ENCODE results near the gene ZNF248. TPM values are rescaled to one million over a fixed set of nuclear protein-coding genes. Genes with fewer than 3 reads are reported as not detected.

ZNF248 gene
- total RNA-seq, 1 experiment from 2014 or later, result 115 TPM

DNA sequence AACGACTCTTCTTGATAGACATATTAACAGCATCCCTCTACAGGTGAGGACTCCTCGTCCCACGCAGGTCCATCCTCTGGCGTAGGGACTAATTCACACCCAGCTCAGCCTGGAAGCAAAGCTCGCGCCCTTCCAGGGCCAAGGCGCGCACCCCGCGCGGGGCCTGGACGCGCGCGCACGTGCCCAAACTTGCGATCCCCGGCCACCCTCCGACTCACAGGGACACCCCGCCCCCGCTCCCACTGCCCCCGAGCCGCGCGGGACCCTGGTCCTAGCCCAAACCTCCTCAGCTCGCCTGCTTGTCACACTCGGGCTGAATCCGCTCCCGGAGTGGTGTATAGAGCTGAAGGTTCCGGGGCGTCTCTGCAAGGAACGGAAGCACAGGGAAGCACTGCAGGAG is 76.9 kb downstream of the ZNF248 start:
- Histone ChIP-seq H3K27me3 (ENCODE audit: low read length) (no peaks in the 10 kb centered on the region), H3K79me2 (ENCODE audit: low read length) (no peaks in the 10 kb centered on the region), H3K9ac (ENCODE audit: low read length) (no peak overlapping the region), H3K36me3 (ENCODE audit: low read depth, low read length) (peaks cover 7% of the 10 kb centered on the region; the same call in 1 of the 2 replicates), H2AFZ (ENCODE audit: low read length) (no peak overlapping the region), H3F3A (ENCODE audit: low read length, unreplicated experiment) (no peaks in the 10 kb centered on the region), H3K4me2 (ENCODE audit: low read length) (no peak overlapping the region), H3K9me2 (replicated peaks; ENCODE audit: low read length) (no peaks in the 10 kb centered on the region), H4K20me1 (ENCODE audit: low read length) (no peaks in the 10 kb centered on the region), H3K4me3 (ENCODE audit: low read length) (no peak overlapping the region), H3K9me3 (ENCODE audit: low read length) (peaks cover 12% of the 10 kb centered on the region; the same call in 1 of the 2 replicates), H3K27ac (ENCODE audit: low read length) (no peak overlapping the region), H3K4me1 (ENCODE audit: insufficient read depth, low read length) (no peaks in the 10 kb centered on the region)
- no peak for ATAC-seq
- CTCF ChIA-PET, result no interaction called here
- DNase-seq, result no peak
- intact Hi-C loops (cut with micrococcal nuclease), result no loop called here
- no TSS peak for BruUV-seq (replicated peaks)
- no peak for TF ChIP-seq CTCF (conservative IDR thresholded peaks at IDR 0.05; ENCODE audit: low read depth, low read length)
- no peak for TF ChIP-seq EZH2phosphoT487 (IDR thresholded peaks at IDR 0.05; ENCODE audit: borderline replicate concordance, low read length)
- TF ChIP-seq EZH2 (IDR thresholded peaks at IDR 0.05; ENCODE audit: low read length, unreplicated experiment), result no peak
- POLR2A ChIA-PET (ENCODE audit: unreplicated experiment), result no interaction called here

GRCh38 chr10:37777056-37777455 is 80.4 kb downstream of the ZNF248 start:
- no peak overlapping the region for H3K4me2 ChIP-seq (ENCODE audit: low read length)
- H3K27ac ChIP-seq (ENCODE audit: low read length), result no peak overlapping the region
- intact Hi-C loops (cut with micrococcal nuclease), result no loop called here
- H3F3A ChIP-seq (ENCODE audit: low read length, unreplicated experiment), result no peaks in the 10 kb centered on the region
- ATAC-seq, result no peak
- peaks cover 3% of the 10 kb centered on the region; the same call in 1 of the 2 replicates for H3K36me3 ChIP-seq (ENCODE audit: low read depth, low read length)
- no TSS peak for BruUV-seq (replicated peaks)
- no peaks in the 10 kb centered on the region for H3K79me2 ChIP-seq (ENCODE audit: low read length)
- POLR2A ChIA-PET (ENCODE audit: unreplicated experiment), result no interaction called here
- H3K9me3 ChIP-seq (ENCODE audit: low read length), result peaks cover 8% of the 10 kb centered on the region; the same call in 1 of the 2 replicates
- H4K20me1 ChIP-seq (ENCODE audit: low read length), result no peaks in the 10 kb centered on the region
- DNase-seq, result no peak
- TF ChIP-seq CTCF (conservative IDR thresholded peaks at IDR 0.05; ENCODE audit: low read depth, low read length), result no peak
- TF ChIP-seq EZH2phosphoT487 (IDR thresholded peaks at IDR 0.05; ENCODE audit: borderline replicate concordance, low read length), result no peak
- TF ChIP-seq EZH2 (IDR thresholded peaks at IDR 0.05; ENCODE audit: low read length, unreplicated experiment), result no peak
- H3K4me1 ChIP-seq (ENCODE audit: insufficient read depth, low read length), result no peaks in the 10 kb centered on the region
- no peak overlapping the region for H2AFZ ChIP-seq (ENCODE audit: low read length)
- CTCF ChIA-PET, result no interaction called here
- H3K27me3 ChIP-seq (ENCODE audit: low read length), result no peaks in the 10 kb centered on the region
- no peak overlapping the region for H3K4me3 ChIP-seq (ENCODE audit: low read length)
- H3K9ac ChIP-seq (ENCODE audit: low read length), result no peak overlapping the region
- no peaks in the 10 kb centered on the region for H3K9me2 ChIP-seq (replicated peaks; ENCODE audit: low read length)

DNA sequence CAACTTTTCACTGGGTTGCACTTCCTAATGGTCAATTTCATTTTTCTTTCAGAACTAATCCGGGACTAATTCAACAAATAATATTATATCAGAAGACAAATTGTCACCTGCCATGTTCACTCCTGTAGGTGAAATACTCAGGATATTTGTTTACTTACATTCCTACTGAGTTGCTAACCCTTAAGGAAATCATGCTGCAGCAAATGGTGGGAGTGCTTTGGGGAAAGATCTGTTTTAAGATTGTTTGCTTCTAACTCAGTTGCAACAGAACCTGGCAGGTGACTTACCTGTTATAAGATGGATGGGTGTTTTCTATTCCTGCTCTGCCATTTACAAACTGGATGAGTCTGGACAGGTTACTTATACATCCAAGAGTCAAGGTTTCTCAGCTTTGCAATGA is 81.8 kb downstream of the ZNF248 start:
- TF ChIP-seq CTCF (conservative IDR thresholded peaks at IDR 0.05; ENCODE audit: low read depth, low read length) (no peak), EZH2 (IDR thresholded peaks at IDR 0.05; ENCODE audit: low read length, unreplicated experiment) (no peak), EZH2phosphoT487 (IDR thresholded peaks at IDR 0.05; ENCODE audit: borderline replicate concordance, low read length) (no peak)
- no peak overlapping the region for H2AFZ ChIP-seq (ENCODE audit: low read length)
- no peak overlapping the region for H3K4me3 ChIP-seq (ENCODE audit: low read length)
- DNase-seq (peak; percentile 64), ATAC-seq (peak; percentile 53)
- no peak overlapping the region for H3K27ac ChIP-seq (ENCODE audit: low read length)
- H3K9me3 ChIP-seq (ENCODE audit: low read length), result peaks cover 1% of the 10 kb centered on the region; the same call in 1 of the 2 replicates
- ChIA-PET CTCF (no interaction called here), POLR2A (ENCODE audit: unreplicated experiment) (no interaction called here)
- no peak overlapping the region for H3K4me2 ChIP-seq (ENCODE audit: low read length)
- H3K9ac ChIP-seq (ENCODE audit: low read length), result no peak overlapping the region
- no peaks in the 10 kb centered on the region for H3K79me2 ChIP-seq (ENCODE audit: low read length)
- no peaks in the 10 kb centered on the region for H4K20me1 ChIP-seq (ENCODE audit: low read length)
- intact Hi-C loops (cut with micrococcal nuclease), result no loop called here
- H3K27me3 ChIP-seq (ENCODE audit: low read length), result no peaks in the 10 kb centered on the region
- H3K9me2 ChIP-seq (replicated peaks; ENCODE audit: low read length), result no peaks in the 10 kb centered on the region
- no peaks in the 10 kb centered on the region for H3K4me1 ChIP-seq (ENCODE audit: insufficient read depth, low read length)
- BruUV-seq (replicated peaks), result no TSS peak
- H3K36me3 ChIP-seq (ENCODE audit: low read depth, low read length), result peaks cover 1% of the 10 kb centered on the region; the same call in 1 of the 2 replicates
- H3F3A ChIP-seq (ENCODE audit: low read length, unreplicated experiment), result no peaks in the 10 kb centered on the region
